H1 (cell line): ENCODE data around the gene GRAMD2A. TPM values are rescaled to one million over a fixed set of nuclear protein-coding genes. Genes with fewer than 3 reads are reported as not detected.

ENCODE experiments used
- CTCF ChIA-PET: fragments of 300-600 bp; sonication (Branson Sonifier 250); formaldehyde crosslinking; loops from one replicate; lab custom pipeline; 2021; ENCODE audit not compliant: partially characterized antibody; lab: Charles Lee
- POLR2A ChIA-PET: fragments of 300-600 bp; sonication (Branson Sonifier 250); formaldehyde crosslinking; loops from one replicate; lab custom pipeline; 2021; ENCODE audit warnings: inconsistent platforms; ENCODE audit not compliant: partially characterized antibody; lab: Charles Lee
- DNase-seq, 2 experiments: peaks; one replicate each; pipeline versions ENCODE4 v3.0.0 to v3.0.0-alpha.2; 2010 to 2022; ENCODE audit warnings: low spot score in 2 of 2, low read depth in 1 of 2, mixed read lengths in 1 of 2
- FAIRE-seq: peaks from 2 replicates; lab custom pipeline; 2011; peaks lifted over from hg19 to GRCh38; lab: Jason Lieb, UNC
- H2AFZ ChIP-seq: 2 replicates; pipeline ENCODE4 v1.8.1; 2012; ENCODE audit warnings: low read length, inconsistent platforms
- H2AK5ac ChIP-seq: 2 replicates; pipeline ENCODE4 v1.6.1; 2013; ENCODE audit warnings: low read depth, low read length
- H2BK120ac ChIP-seq: replicated peaks from 2 replicates; pipeline ENCODE3; 2013; ENCODE audit warnings: low read depth, low read length, inconsistent platforms
- H2BK12ac ChIP-seq: 2 replicates; pipeline ENCODE4 v1.6.1; 2013; ENCODE audit warnings: low read depth, low read length
- H2BK15ac ChIP-seq: 2 replicates; pipeline ENCODE4 v1.6.1; 2013; ENCODE audit warnings: low read length
- H2BK20ac ChIP-seq: 2 replicates; pipeline ENCODE4 v1.6.1; 2013; ENCODE audit warnings: low read length
- H2BK5ac ChIP-seq: 2 replicates; pipeline ENCODE4 v1.6.1; 2013; ENCODE audit warnings: low read depth, low read length
- H3K14ac ChIP-seq: 2 replicates; pipeline ENCODE4 v1.6.1; 2013; ENCODE audit warnings: inconsistent platforms; ENCODE audit not compliant: insufficient read length
- H3K18ac ChIP-seq: 2 replicates; pipeline ENCODE4 v1.6.1; 2013; ENCODE audit warnings: low read length; ENCODE audit errors: extremely low read depth
- H3K23ac ChIP-seq: 2 replicates; pipeline ENCODE4 v1.6.1; 2013; ENCODE audit warnings: inconsistent platforms; ENCODE audit not compliant: insufficient read length
- H3K23me2 ChIP-seq: 2 replicates; pipeline ENCODE4 v1.6.1; 2013; ENCODE audit warnings: low read depth, low read length
- H3K27ac ChIP-seq: 2 replicates; pipeline ENCODE4 v1.6.1; 2011; ENCODE audit warnings: low read depth, low read length, inconsistent platforms
- H3K27me3 ChIP-seq, 4 experiments: replicated peaks in 1 of 4; 1 replicate in 1 of 4; 2 replicates in 3 of 4; pipeline versions ENCODE4 v1.6.1 to v1.8.1; 2011 to 2013; ENCODE audit warnings: low read length in 3 of 4, mild to moderate bottlenecking in 3 of 4, inconsistent platforms in 2 of 4, mixed read lengths in 2 of 4, moderate library complexity in 1 of 4; ENCODE audit not compliant: control insufficient read depth in 3 of 4, insufficient read depth in 3 of 4; ENCODE audit errors: extremely low read depth in 1 of 4
- H3K36me3 ChIP-seq, 4 experiments: 2 replicates each; pipeline versions ENCODE4 v1.6.1 to v1.8.1; 2011 to 2013; ENCODE audit warnings: mild to moderate bottlenecking in 4 of 4, low read length in 3 of 4, moderate library complexity in 2 of 4, control low read depth in 1 of 4, inconsistent platforms in 1 of 4; ENCODE audit not compliant: insufficient read depth in 4 of 4, control insufficient read depth in 2 of 4
- H3K4ac ChIP-seq: replicated peaks from 2 replicates; pipeline ENCODE3; 2013; ENCODE audit warnings: low read length, low read depth, mixed read lengths, inconsistent platforms; ENCODE audit not compliant: insufficient read length
- H3K4me1 ChIP-seq, 4 experiments: replicated peaks in 1 of 4; 1 replicate in 1 of 4; 2 replicates in 3 of 4; pipeline versions ENCODE4 v1.6.1 to v1.8.1; 2011 to 2013; ENCODE audit warnings: low read length in 3 of 4, inconsistent platforms in 2 of 4, mixed read lengths in 1 of 4; ENCODE audit not compliant: insufficient read depth in 4 of 4, control insufficient read depth in 3 of 4
- H3K4me2 ChIP-seq, 2 experiments: 2 replicates each; pipeline versions ENCODE4 v1.6.1 to v1.8.1; 2011 to 2013; ENCODE audit warnings: low read depth in 2 of 2, low read length in 2 of 2, control low read depth in 1 of 2, inconsistent platforms in 1 of 2, mild to moderate bottlenecking in 1 of 2; ENCODE audit not compliant: insufficient read depth in 1 of 2
- H3K4me3 ChIP-seq, 4 experiments: fragments of 200-600, 300-600 bp in 1 of 4; sonication (generic), shearing (Covaris generic), sonication (Bioruptor Twin) in 1 of 4; 2 replicates each; pipeline versions ENCODE4 v1.5.1 to v1.8.1; 2011 to 2016; ENCODE audit warnings: low read length in 4 of 4, low read depth in 3 of 4, control low read depth in 2 of 4, inconsistent platforms in 2 of 4, mild to moderate bottlenecking in 2 of 4, mixed read lengths in 1 of 4, moderate library complexity in 1 of 4; ENCODE audit not compliant: insufficient read depth in 2 of 4; ENCODE audit errors: extremely low read depth in 1 of 4
- H3K56ac ChIP-seq: replicated peaks from 2 replicates; pipeline ENCODE3; 2013; ENCODE audit warnings: low read depth, mild to moderate bottlenecking, mixed read lengths, low read length, inconsistent platforms; ENCODE audit not compliant: insufficient read length
- H3K79me1 ChIP-seq: 2 replicates; pipeline ENCODE4 v1.6.1; 2013; ENCODE audit warnings: low read depth, low read length, control low read depth
- H3K79me2 ChIP-seq, 2 experiments: 2 replicates each; pipeline versions ENCODE4 v1.6.1 to v1.8.1; 2012 to 2013; ENCODE audit warnings: low read length in 2 of 2, mild to moderate bottlenecking in 2 of 2, inconsistent platforms in 1 of 2; ENCODE audit not compliant: insufficient read depth in 2 of 2, control insufficient read depth in 1 of 2
- H3K9ac ChIP-seq, 4 experiments: replicated peaks in 1 of 4; 1 replicate in 1 of 4; 2 replicates in 3 of 4; pipeline versions ENCODE4 v1.6.1 to v1.8.1; 2011 to 2013; ENCODE audit warnings: low read depth in 3 of 4, low read length in 3 of 4, control low read depth in 2 of 4, mild to moderate bottlenecking in 2 of 4, moderate library complexity in 2 of 4, inconsistent platforms in 1 of 4; ENCODE audit errors: extremely low read depth in 1 of 4
- H3K9me3 ChIP-seq, 2 experiments: 2 replicates each; pipeline versions ENCODE4 v1.6.1 to v1.8.1; 2012 to 2013; ENCODE audit warnings: mild to moderate bottlenecking in 2 of 2, moderate library complexity in 2 of 2, control low read depth in 1 of 2, inconsistent platforms in 1 of 2, low read depth in 1 of 2, low read length in 1 of 2, mixed read lengths in 1 of 2; ENCODE audit not compliant: insufficient read depth in 2 of 2
- H4K20me1 ChIP-seq, 2 experiments: replicated peaks in 1 of 2; 2 replicates each; pipeline versions ENCODE3 to v1.8.1; 2011 to 2013; ENCODE audit warnings: inconsistent platforms in 2 of 2, low read length in 2 of 2, mild to moderate bottlenecking in 1 of 2; ENCODE audit not compliant: insufficient read depth in 2 of 2, control insufficient read depth in 1 of 2
- H4K5ac ChIP-seq: 2 replicates; pipeline ENCODE4 v1.6.1; 2013; ENCODE audit warnings: low read length, low read depth, mixed read lengths, inconsistent platforms; ENCODE audit not compliant: insufficient read length
- H4K8ac ChIP-seq: 2 replicates; pipeline ENCODE4 v1.8.0; 2013; ENCODE audit warnings: mild to moderate bottlenecking, moderate library complexity, low read length, inconsistent platforms; ENCODE audit not compliant: insufficient read depth; ENCODE audit errors: extremely low read depth
- H4K91ac ChIP-seq: replicated peaks from 2 replicates; pipeline ENCODE3; 2013; ENCODE audit warnings: low read length, mixed read lengths, inconsistent platforms; ENCODE audit not compliant: insufficient read length
- NRF1 ChIP-seq: IDR thresholded peaks from 2 replicates; pipeline ENCODE4 v1.6.1; 2011; ENCODE audit warnings: mild to moderate bottlenecking, low read depth, low read length, improper control_type of control experiment
- SP4 ChIP-seq: IDR thresholded peaks from 2 replicates; pipeline ENCODE4 v1.6.1; 2012; ENCODE audit warnings: low read length, inconsistent platforms
- SUZ12 ChIP-seq: fragments of 200-600 bp; sonication (generic); IDR thresholded peaks from 2 replicates; pipeline ENCODE4 v1.6.1; 2012; ENCODE audit warnings: mild to moderate bottlenecking, inconsistent platforms, low read length, moderate library complexity, mixed read lengths
- WGBS, 2 experiments: shearing (Covaris generic) in 1 of 2; methylation state at CpG; one replicate each; pipeline versions ENCODE4 v1.1.6 to v1.1.7; 2013 to 2015; ENCODE audit warnings: low lambda C conversion rate in 2 of 2, mixed read lengths in 2 of 2, inconsistent platforms in 1 of 2, low coverage in 1 of 2, missing lambda C conversion rate in 1 of 2; ENCODE audit not compliant: insufficient replicate concordance in 2 of 2, insufficient coverage in 1 of 2, insufficient read length in 1 of 2; ENCODE audit errors: extremely low coverage in 1 of 2, missing lambda C conversion rate in 1 of 2; 5-methylcytosine and 5-hydroxymethylcytosine counted together
- polyA plus RNA-seq, 7 experiments: library from polyadenylated mRNA; depleted of rRNA in 3 of 7; stranded (reverse) in 5 of 7; unstranded in 2 of 7; fragments of >200 nt in 5 of 7; fragments of 200-250 nt in 2 of 7; gene quantifications; 1 replicate in 5 of 7; 2 replicates in 1 of 7; 4 replicates in 1 of 7; pipeline versions ENCODE4 v1.2.1 to v1.2.3, GENCODE V29; 2011 to 2013; ENCODE audit warnings: missing spikeins in 2 of 7, mixed read lengths in 2 of 7
- total RNA-seq: library from RNA; stranded (reverse); fragmentation: NEBNext Ultra II Directional; extraction: Animal tissue kit (Norgen Biotek cat#: 25700); gene quantifications from 2 replicates; pipeline ENCODE4 v1.2.1, GENCODE V29; 2021

GRAMD2A gene
- total and polyA plus RNA-seq, 2 of the 8 experiments (the other 6 are each of a cell fraction or from before 2014, with no cell fraction given) = 0.57 to 1.5 TPM

DNA sequence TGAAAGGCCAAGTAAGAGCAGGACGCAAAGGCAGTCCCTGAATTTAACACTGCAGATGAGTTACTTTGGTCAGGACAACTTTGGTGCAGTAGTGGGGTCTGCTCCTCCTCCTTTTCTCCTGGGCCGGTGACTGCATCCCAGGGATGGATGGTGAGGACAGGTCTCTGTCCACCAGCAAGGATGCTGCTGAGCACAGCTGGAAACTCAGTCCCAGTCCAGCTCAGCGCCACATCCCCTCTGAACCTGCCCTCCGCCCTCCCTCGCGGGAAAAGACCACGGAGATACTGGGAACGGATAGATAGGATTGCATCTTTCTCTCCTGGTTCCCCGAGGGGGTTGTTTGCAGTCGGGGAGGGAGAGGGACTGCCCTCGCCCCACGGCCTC lies 13.8 kb downstream of the GRAMD2A start:
- Histone ChIP-seq H2AK5ac (no peak overlapping the region), H3K9me3 (no peaks in the 10 kb centered on the region), H2BK5ac (no peak overlapping the region), H3K36me3 (no peaks in the 10 kb centered on the region), H3K23ac (no peak overlapping the region), H3K4me2 (peak overlapping the region; percentile 79 to 81), H3K27ac (no peak overlapping the region), H4K5ac (no peak overlapping the region), H4K8ac (peak overlapping the region; percentile 87; the same call in 1 of the 2 replicates), H3K4me1 (peaks cover 0 to 7% (median 3%) of the 10 kb centered on the region in 4 experiments; a peak in 3 of 7 replicates), H3K9ac (no peak overlapping the region), H3K79me1 (no peaks in the 10 kb centered on the region), H3K56ac (no peak overlapping the region), H3K79me2 (no peaks in the 10 kb centered on the region), H3K4me3 (peak overlapping the region; percentile 40 to 69 (median 58)), H3K23me2 (peaks cover 4% of the 10 kb centered on the region; the same call in 1 of the 2 replicates), H3K14ac (no peak overlapping the region), H4K91ac (peak overlapping the region; percentile 25), H2BK15ac (peak overlapping the region; percentile 19; the same call in 1 of the 2 replicates), H4K20me1 (no peaks in the 10 kb centered on the region), H2BK120ac (no peak overlapping the region), H3K18ac (peak overlapping the region; percentile 84; the same call in 1 of the 2 replicates), H3K27me3 (peaks cover 0 to 19% (median 5%) of the 10 kb centered on the region in 4 experiments; a peak in 4 of 7 replicates), H2BK12ac (no peak overlapping the region; the same call in 1 of the 2 replicates), H2AFZ (peak overlapping the region; percentile 17; the same call in 1 of the 2 replicates), H2BK20ac (no peak overlapping the region), H3K4ac (no peak overlapping the region)
- ChIA-PET POLR2A (interaction anchor here (0.9 to 1.9 kb wide), 2 partner anchors 14 to 46 kb away, joined by 3 to 9 read pairs; partner anchors contain the start of gene GRAMD2A), CTCF (interaction anchor here (0.9 to 1.3 kb wide), 4 partner anchors 8 to 1262 kb away, joined by 3 to 6 read pairs (median 4); no protein-coding TSS in a partner anchor)
- FAIRE-seq (no peak), DNase-seq (no peak)
- TF ChIP-seq SP4 = no peak
- no peak for TF ChIP-seq SUZ12
- no peak for TF ChIP-seq NRF1
- 71% methylated on average over 7 of the region's 12 CpGs; no CpG with 5 or more reads in 1 of the 2 experiments for WGBS, 2 experiments
